ENCODE data around the gene TACO1.

The TACO1 gene

DNA sequence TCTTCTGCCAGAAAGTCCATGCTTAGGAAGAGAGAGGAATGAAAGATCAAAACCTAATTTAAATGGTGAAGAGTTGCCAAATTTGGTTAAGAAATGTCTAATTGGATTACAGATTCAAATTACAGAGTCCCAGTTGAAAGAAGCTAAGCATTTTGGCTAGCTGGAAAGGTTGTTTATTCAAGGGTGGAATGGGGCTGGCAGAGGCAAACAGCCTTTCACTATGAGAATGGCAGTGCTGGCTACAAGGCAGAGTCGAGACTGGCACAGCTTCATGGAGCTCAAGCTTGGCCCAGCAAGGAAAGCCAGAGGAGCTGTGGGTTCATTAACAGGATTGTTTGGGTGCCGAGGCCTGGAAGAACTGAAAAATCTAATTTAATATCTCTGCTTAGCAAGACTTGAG lies 35.1 kb downstream of the TACO1 start:
- DNase-seq = no peak

DNA sequence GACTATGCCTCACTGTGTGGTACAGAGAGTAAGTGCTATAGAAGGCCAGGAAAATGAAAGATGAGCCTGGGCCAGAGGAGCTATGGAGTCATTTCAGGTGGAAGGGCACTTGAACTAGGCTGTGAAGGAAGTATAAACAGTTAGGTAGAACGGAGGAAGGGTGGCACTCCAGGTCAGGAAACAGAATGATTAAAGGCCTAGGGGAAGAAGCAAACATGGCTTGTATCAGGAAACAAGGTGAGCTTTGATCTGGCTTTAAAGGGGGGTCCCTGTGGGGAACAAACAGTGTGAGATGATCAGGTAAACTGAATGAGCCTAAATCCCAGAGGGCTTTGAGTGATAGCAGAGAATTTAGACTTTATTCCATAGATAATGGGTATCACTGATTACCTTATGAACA lies 38.4 kb downstream of the TACO1 start:
- DNase-seq = no peak

DNA sequence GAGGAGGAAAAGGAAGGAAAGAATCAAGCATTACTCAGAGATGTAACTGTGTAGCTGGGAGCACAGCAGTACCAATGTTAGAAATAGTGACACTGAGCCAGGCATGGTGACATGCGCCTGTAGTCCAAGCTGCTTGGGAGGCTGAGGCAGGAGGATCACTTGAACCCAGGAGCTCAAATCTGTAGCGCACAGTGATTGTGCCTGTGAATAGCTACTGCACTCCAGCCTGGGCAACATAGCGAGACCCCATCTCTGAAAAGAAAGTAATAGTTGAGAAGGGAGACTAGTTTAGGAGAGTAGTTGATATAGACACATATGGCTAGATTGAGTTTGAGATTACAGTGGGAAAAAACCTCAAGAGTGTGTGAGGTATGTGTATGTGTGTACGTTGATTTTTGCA lies 39.3 kb downstream of the TACO1 start:
- no peak for DNase-seq

DNA sequence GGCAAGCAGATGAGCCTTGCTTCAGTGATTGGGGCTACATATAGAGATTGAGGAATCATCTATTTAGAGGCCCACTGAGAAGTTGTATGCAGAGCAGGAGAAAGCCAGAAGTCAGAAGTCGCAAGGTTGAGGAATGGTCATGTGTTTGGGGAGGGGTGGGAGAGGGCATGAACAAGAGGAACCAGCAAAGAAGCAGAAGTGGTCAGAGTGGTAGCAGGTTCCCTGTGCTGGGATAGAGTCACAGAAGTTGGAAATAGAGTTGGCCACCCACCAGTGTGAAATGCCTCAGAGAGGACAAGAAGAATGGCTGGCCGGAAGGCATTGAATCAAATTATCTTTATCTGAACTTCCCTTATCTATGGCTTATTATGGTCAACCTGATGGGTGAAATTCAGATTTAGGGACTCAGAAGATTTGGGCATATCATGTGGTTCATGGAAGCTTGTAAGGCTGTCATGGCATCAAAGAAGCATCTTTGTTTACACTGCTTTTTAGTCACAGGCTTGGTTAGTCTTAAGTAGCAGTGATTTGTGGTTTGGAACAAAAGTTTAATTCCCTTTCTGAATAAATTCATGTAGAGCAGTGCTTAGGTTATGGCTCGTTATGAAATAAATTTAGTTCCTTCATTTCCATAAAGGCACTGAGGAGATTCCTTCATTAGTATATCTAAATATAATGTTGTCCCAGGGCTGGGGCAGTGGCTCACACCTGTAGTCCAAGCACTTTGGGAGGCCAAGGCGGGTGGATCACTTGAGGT lies 41.2 kb downstream of the TACO1 start:
- no peak for DNase-seq

GRCh38 chr17:63644846-63645245 lies 44.2 kb downstream of the TACO1 start:
- no peak for DNase-seq

- no peak for DNase-seq
These were observed 45.2 kb downstream of the TACO1 start for GRCh38 chr17:63645775-63646487.

GRCh38 chr17:63646488-63646806 lies 45.8 kb downstream of the TACO1 start:
- DNase-seq = no peak

GRCh38 chr17:63647065-63647725 lies 46.5 kb downstream of the TACO1 start:
- no peak for DNase-seq

- no peak for DNase-seq
These were observed 47.2 kb downstream of the TACO1 start for GRCh38 chr17:63647936-63648335.

DNA sequence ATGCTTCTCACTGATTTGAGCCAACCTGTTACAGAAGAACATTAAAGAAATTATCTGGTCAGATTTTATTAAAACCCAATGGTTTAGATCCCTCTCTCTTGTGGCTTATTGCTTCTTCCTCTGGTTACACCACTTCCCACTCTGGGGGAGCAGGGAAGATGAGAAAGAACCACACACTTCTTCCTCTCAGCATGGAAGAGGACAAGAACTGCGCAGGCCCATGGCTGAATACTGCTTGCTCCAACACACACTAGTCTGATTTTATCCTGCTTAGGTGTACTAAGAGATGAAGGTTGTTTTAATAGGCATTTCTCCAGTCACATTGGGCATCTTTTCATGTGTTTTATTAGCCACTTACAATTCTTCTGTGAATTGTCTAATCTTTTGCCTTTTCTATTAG lies 49.1 kb downstream of the TACO1 start:
- DNase-seq = no peak

- DNase-seq = no peak
These were observed 51.4 kb downstream of the TACO1 start for GRCh38 chr17:63652106-63652505.

DNA sequence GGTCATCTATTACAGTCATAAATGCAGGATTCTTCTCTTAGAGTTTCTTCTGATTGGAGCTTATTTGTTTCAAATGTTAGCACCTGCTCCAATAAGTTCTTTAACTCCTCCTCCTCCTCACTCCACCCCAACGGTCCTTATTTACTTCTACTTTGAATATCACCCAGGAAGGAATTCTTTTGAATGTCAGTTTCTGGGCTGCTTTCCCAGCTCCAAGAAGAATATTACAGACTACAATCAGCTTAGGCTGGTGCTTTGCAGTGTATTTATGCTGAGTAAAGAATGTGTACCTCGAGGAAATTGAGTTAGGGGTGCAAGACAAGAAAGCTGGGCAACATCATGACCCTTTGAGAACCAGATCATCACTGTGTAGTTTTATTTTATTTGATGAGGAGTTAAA lies 52.4 kb downstream of the TACO1 start:
- no peak for DNase-seq

DNA sequence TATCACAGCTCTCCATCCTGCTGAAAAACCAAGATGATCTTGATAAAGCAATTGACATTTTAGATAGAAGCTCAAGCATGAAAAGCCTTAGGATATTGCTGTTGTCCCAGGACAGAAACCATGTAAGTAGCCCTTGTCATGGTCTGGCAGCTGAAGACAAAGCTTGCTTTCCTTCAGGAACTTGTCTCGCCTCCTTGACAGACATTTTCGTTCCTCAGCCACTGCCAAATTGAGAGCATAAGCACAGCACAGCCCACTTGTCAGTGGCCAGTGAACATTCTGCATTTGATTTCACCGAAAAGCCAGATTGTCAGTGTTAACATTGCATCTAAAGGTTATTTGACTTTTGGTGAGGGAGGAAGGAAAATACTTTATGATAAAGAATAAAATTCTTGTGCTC lies 57.1 kb downstream of the TACO1 start:
- DNase-seq = no peak

Data from right kidney (tissue), 1 donor.